HG02973 (cell line): Measurements from ENCODE around the gene DBT.
"Not testable (repeated sequence)": the region's sequence is repeated elsewhere in the genome, so short reads cannot be mapped to it uniquely, and the experiment has no call there.

ENCODE experiments used
- ATAC-seq: cut with Tn5 transposase; IDR thresholded peaks from one replicate; pipeline ENCODE4 v1.9.1; 2021; ENCODE audit warnings: moderate library complexity; ENCODE audit not compliant: unreplicated experiment

The DBT gene

GRCh38 chr1:100200060-100200459 lies 49.6 kb downstream of the DBT start:
- not testable (repeated sequence) for ATAC-seq

GRCh38 chr1:100198596-100198995 lies 51.0 kb downstream of the DBT start:
- no peak for ATAC-seq

- no peak for ATAC-seq
These were observed 61.0 kb downstream of the DBT start for GRCh38 chr1:100188617-100189016.

- no peak for ATAC-seq
These were observed 61.7 kb downstream of the DBT start for GRCh38 chr1:100187912-100188311.

GRCh38 chr1:100184536-100184935 lies 65.1 kb downstream of the DBT start:
- peak; percentile 80 for ATAC-seq

GRCh38 chr1:100183370-100183769 lies 66.3 kb downstream of the DBT start:
- ATAC-seq = no peak

GRCh38 chr1:100178091-100178490 lies 71.5 kb downstream of the DBT start, which contains the start of gene LRRC39:
Gene LRRC39 (minus strand): TSS chr1:100178256. CDS start chr1:100168516, 9,740 bp downstream.
- no peak for ATAC-seq

GRCh38 chr1:100177295-100178041 lies 72.2 kb downstream of the DBT start:
- ATAC-seq = no peak

- no peak for ATAC-seq
These were observed 81.6 kb downstream of the DBT start for GRCh38 chr1:100168051-100168450.

GRCh38 chr1:100164702-100165101 lies 84.9 kb downstream of the DBT start:
- ATAC-seq = no peak

- ATAC-seq = no peak
These were observed 85.4 kb downstream of the DBT start for GRCh38 chr1:100164216-100164615.

- no peak for ATAC-seq
These were observed 86.8 kb downstream of the DBT start for GRCh38 chr1:100162881-100163280.

- peak; percentile 72 for ATAC-seq
These were observed 97.4 kb downstream of the DBT start for GRCh38 chr1:100152271-100152670.

- no peak for ATAC-seq
These were observed 98.0 kb downstream of the DBT start for GRCh38 chr1:100151679-100152078.

- ATAC-seq = no peak
These were observed 101.8 kb downstream of the DBT start for GRCh38 chr1:100147875-100148274.

GRCh38 chr1:100146958-100147357 lies 102.7 kb downstream of the DBT start:
- ATAC-seq = no peak

GRCh38 chr1:100145116-100145515 lies 104.5 kb downstream of the DBT start:
- ATAC-seq = no peak

GRCh38 chr1:100142343-100142742 lies 107.3 kb downstream of the DBT start:
- ATAC-seq = no peak

- no peak for ATAC-seq
These were observed 108.4 kb downstream of the DBT start for GRCh38 chr1:100141192-100141591.

GRCh38 chr1:100137602-100138001 lies 112.0 kb downstream of the DBT start:
- no peak for ATAC-seq
